Natural killer cell treated with Interleukin-12 subunit alpha and Interleukin-12 subunit beta and Interleukin-15 and Interleukin-18, amount 100 ng/mL, for 72 hours (primary cell): ENCODE data around the gene MYO7A. TPM values are rescaled to one million over a fixed set of nuclear protein-coding genes. Genes with fewer than 3 reads are reported as not detected.

Experiments
- ATAC-seq, 2 donors: fragments of 150-1000 bp; cut with Tn5 transposase in 1 of 2; sonication (Bioruptor Pico), chemical (Tn5 transposase) in 1 of 2; 2 replicates each; pipeline ENCODE4 v1.10.0; 2021
- DNase-seq: peaks from one replicate; pipeline ENCODE4 v3.0.0; 2022; ENCODE audit warnings: low spot score
- H3K27ac Mint-ChIP-seq, 2 donors: 1 replicate in 1 of 2; 2 replicates in 1 of 2; pipeline ENCODE4 v1.8.0; 2022; ENCODE audit warnings: mixed read lengths in 2 of 2, mild to moderate bottlenecking in 1 of 2, moderate library complexity in 1 of 2
- H3K27me3 Mint-ChIP-seq, 2 donors: 1 replicate in 1 of 2; 2 replicates in 1 of 2; pipeline ENCODE4 v1.8.0; 2022; ENCODE audit warnings: mixed read lengths in 2 of 2
- H3K36me3 Mint-ChIP-seq: one replicate; pipeline ENCODE4 v1.8.0; 2022; ENCODE audit warnings: mixed read lengths
- H3K4me1 Mint-ChIP-seq, 2 donors: 1 replicate in 1 of 2; 2 replicates in 1 of 2; pipeline ENCODE4 v1.8.0; 2022; ENCODE audit warnings: low read depth in 2 of 2, mixed read lengths in 2 of 2, mild to moderate bottlenecking in 1 of 2
- H3K4me3 Mint-ChIP-seq: one replicate; pipeline ENCODE4 v1.8.0; 2022; ENCODE audit warnings: mixed read lengths
- H3K9me3 Mint-ChIP-seq: 2 replicates; pipeline ENCODE4 v1.8.0; 2022; ENCODE audit warnings: mixed read lengths
- total RNA-seq, 2 donors: library from RNA; stranded (reverse); gene quantifications; one replicate each; pipeline ENCODE4 v1.2.3, GENCODE V29; 2022

The MYO7A gene
- total RNA-seq, 2 donors from 2014 or later: 0.05 TPM; not detected in 1

- Mint-ChIP-seq H3K4me1 (peaks cover 0 to 8% of the 10 kb centered on the region in 2 donors), H3K4me3 (no peak overlapping the region), H3K27ac (no peak overlapping the region), H3K9me3 (peaks cover 3% of the 10 kb centered on the region), H3K27me3 (no peaks in the 10 kb centered on the region), H3K36me3 (peaks cover 11% of the 10 kb centered on the region)
- DNase-seq: no peak
- no peak for ATAC-seq
These were observed 121.4 kb downstream of the MYO7A start for GRCh38 chr11:77249427-77249826.

DNA sequence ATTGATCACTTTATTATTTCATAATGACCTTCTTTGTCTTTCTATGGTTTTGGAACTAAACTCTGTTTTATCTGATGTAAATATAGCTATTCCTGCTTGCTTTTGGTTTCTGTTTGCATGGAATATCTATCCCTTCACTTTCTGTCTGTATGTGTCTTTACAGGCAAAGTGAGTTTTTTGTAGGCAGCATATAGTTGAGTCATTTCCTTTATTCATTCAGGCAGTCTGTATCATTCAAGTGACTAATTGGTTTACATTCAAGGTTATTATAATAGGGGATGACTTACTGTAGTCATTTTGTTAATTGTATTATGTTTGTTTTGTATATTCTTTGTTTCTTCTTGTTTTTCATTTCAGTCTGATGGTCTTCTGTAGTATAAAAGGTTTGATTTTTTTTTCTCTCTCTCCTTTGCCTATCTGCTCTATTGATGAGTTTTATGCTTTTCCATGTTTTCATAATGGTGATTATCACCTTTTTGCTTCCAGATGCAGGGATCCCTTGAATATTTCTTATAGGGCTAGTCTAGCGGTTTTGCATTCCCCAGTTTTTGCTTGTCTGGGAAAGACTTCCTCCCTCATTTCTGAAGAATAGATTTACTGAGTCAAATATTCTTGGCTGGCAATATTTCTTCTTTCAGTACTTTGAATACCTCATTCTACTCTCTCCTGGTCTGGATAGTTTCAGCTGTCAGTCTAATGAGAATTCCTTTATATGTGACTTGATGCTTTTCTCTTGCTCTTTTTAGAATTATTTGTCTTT is 123.0 kb downstream of the MYO7A start:
- Mint-ChIP-seq H3K4me3 (no peak overlapping the region), H3K27ac (peak overlapping the region in 1 of 2 donors; percentile 50)
- peak; percentile 73 to 93 for ATAC-seq

DNA sequence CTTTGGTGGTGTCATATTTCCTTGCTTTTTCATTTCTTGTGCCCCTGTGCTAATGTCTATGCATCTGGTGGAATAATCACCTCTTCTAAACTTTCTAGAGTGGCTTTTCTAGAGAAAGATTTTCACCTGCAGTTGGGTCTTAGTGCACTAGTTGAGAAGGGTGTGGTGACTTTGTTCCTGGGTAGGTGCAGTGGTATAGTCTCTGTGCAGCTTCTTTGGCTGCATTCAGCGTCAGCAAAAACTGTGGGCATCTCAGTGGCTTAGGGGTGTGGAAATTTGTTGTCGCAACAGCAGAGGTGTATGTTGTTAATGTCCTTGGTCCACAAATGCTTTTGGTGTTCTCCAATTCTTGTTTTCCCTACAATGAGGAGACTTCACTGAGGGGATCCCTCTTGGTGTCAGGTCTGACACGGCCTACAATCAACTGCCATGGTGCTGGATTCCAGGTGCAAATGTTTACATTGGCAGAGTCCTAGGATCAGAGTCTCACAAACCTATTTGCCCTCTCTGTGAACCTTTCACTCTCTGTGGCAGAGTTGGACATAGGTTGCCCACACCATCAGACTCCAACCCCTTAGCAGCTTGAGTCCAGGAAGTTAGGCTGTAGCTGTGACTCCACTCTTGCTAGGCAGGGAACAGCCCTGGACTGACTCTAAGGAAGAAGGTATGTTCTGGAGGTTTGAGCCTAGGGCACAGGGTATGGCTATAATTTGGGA is 124.7 kb downstream of the MYO7A start:
- ATAC-seq (no peak), DNase-seq (no peak)
- H3K27ac Mint-ChIP-seq: no peak overlapping the region
- H3K4me3 Mint-ChIP-seq: no peak overlapping the region
- peaks cover 0 to 4% of the 10 kb centered on the region in 2 donors for H3K4me1 Mint-ChIP-seq
- H3K27me3 Mint-ChIP-seq: peaks cover 8 to 13% of the 10 kb centered on the region in 2 donors
- H3K36me3 Mint-ChIP-seq: peaks cover 11% of the 10 kb centered on the region
- H3K9me3 Mint-ChIP-seq: peaks cover 3% of the 10 kb centered on the region

More for the DNA sequence above, 123.0 kb downstream of the MYO7A start:
- DNase-seq: no peak
- Mint-ChIP-seq H3K36me3 (peaks cover 11% of the 10 kb centered on the region), H3K4me1 (peaks cover 0 to 4% of the 10 kb centered on the region in 2 donors), H3K9me3 (peaks cover 3% of the 10 kb centered on the region), H3K27me3 (no peaks in the 10 kb centered on the region)

GRCh38 chr11:77253690-77254089 is 125.6 kb downstream of the MYO7A start:
- Mint-ChIP-seq H3K4me1 (peaks cover 0 to 4% of the 10 kb centered on the region in 2 donors), H3K4me3 (no peak overlapping the region), H3K36me3 (peaks cover 11% of the 10 kb centered on the region), H3K9me3 (peaks cover 3% of the 10 kb centered on the region), H3K27me3 (peaks cover 9 to 22% of the 10 kb centered on the region in 2 donors), H3K27ac (no peak overlapping the region)
- DNase-seq (no peak), ATAC-seq (no peak)

- no peak overlapping the region for H3K4me3 Mint-ChIP-seq
- H3K4me1 Mint-ChIP-seq: no peaks in the 10 kb centered on the region
- ATAC-seq (no peak), DNase-seq (no peak)
- no peak overlapping the region for H3K27ac Mint-ChIP-seq
- H3K36me3 Mint-ChIP-seq: peaks cover 14% of the 10 kb centered on the region
- H3K27me3 Mint-ChIP-seq: peaks cover 25 to 45% of the 10 kb centered on the region in 2 donors
- H3K9me3 Mint-ChIP-seq: peaks cover 3% of the 10 kb centered on the region
These were observed 131.6 kb downstream of the MYO7A start for GRCh38 chr11:77259641-77260040.

DNA sequence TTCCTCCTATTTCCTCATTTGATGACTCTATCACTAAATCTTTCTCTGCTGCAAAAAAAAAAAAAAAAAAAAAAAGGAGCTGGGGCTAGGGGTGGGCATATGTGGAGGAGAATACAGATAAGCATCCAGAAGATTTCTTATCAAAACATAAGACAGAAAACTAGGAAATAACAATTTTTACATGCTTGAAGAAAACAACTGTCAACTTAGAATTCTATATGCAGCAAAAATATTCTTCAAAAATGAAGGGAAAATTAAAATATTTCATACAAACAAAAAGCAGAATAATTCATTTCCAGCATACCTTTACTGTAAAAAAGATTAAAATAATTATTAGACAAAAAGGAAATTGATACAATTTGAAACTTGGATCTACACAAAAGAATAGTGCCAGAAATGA is 134.8 kb downstream of the MYO7A start:
- no peak for ATAC-seq
- peaks cover 19 to 31% of the 10 kb centered on the region in 2 donors for H3K27me3 Mint-ChIP-seq

More for the DNA sequence above, 134.8 kb downstream of the MYO7A start:
- no peak for DNase-seq
- Mint-ChIP-seq H3K36me3 (peaks cover 14% of the 10 kb centered on the region), H3K9me3 (peaks cover 3% of the 10 kb centered on the region), H3K4me1 (no peaks in the 10 kb centered on the region), H3K4me3 (no peak overlapping the region), H3K27ac (no peak overlapping the region)

Other genes starting within 250 kb of the MYO7A start
- not detected for gene B3GNT6, start 93.8 kb upstream of the MYO7A start, total RNA-seq
- gene CAPN5, start 61.3 kb upstream of the MYO7A start, total RNA-seq: 1 to 10 TPM; 2.5 to 2.7 TPM
- not detected for gene OMP, start 25.4 kb upstream of the MYO7A start, total RNA-seq
- not detected for gene GDPD4, start 173.4 kb downstream of the MYO7A start, total RNA-seq